KMS-11 (cell line): ENCODE results near the gene UBTD1.

Experiments used
- H2AFZ ChIP-seq: fragments of 200-600 bp; sonication (generic); 2 replicates; pipeline ENCODE4 v1.6.1; 2016; ENCODE audit warnings: antibody characterized with exemption, mixed run types, low read depth
- H3K27ac ChIP-seq: fragments of 200-600 bp; sonication (generic); 2 replicates; pipeline ENCODE4 v1.6.1; 2016; ENCODE audit warnings: mild to moderate bottlenecking, mixed run types
- H3K27me3 ChIP-seq: fragments of 200-600 bp; sonication (generic); 2 replicates; pipeline ENCODE4 v1.6.1; 2017; ENCODE audit warnings: mild to moderate bottlenecking, low read depth, mixed run types, moderate library complexity; ENCODE audit not compliant: insufficient read depth
- H3K36me3 ChIP-seq: fragments of 200-600 bp; sonication (generic); 2 replicates; pipeline ENCODE4 v1.6.1; 2017; ENCODE audit warnings: mild to moderate bottlenecking, mixed run types; ENCODE audit not compliant: insufficient read depth
- H3K4me1 ChIP-seq: fragments of 200-600 bp; sonication (generic); 2 replicates; pipeline ENCODE4 v1.6.1; 2016; ENCODE audit warnings: mild to moderate bottlenecking, low read depth, mixed run types; ENCODE audit not compliant: poor library complexity, severe bottlenecking
- H3K4me2 ChIP-seq: fragments of 200-600 bp; sonication (generic); 2 replicates; pipeline ENCODE4 v1.7.0; 2016; ENCODE audit warnings: mild to moderate bottlenecking, mixed run types
- H3K4me3 ChIP-seq: fragments of 200-600 bp; sonication (generic); IDR thresholded peaks from 2 replicates; pipeline ENCODE4 v1.6.1; 2017; ENCODE audit warnings: low read depth, low read length, mixed read lengths; ENCODE audit not compliant: insufficient read depth
- H3K79me2 ChIP-seq: fragments of 200-600 bp; sonication (generic); 2 replicates; pipeline ENCODE4 v1.6.1; 2016; ENCODE audit warnings: low read depth, mixed run types; ENCODE audit not compliant: insufficient read depth
- H3K9ac ChIP-seq: fragments of 200-600 bp; sonication (generic); 2 replicates; pipeline ENCODE4 v1.6.1; 2016; ENCODE audit warnings: mild to moderate bottlenecking, mixed run types
- H4K20me1 ChIP-seq: fragments of 200-600 bp; sonication (generic); 2 replicates; pipeline ENCODE4 v1.6.1; 2016; ENCODE audit warnings: mild to moderate bottlenecking, mixed run types; ENCODE audit not compliant: insufficient read depth
- TF ChIP-seq, protein P1 (sequence below): fragments of 200-600 bp; sonication (generic); conservative IDR thresholded peaks from 2 replicates; pipeline ENCODE4 v1.6.1; 2017; ENCODE audit warnings: low read depth, mild to moderate bottlenecking, antibody characterized with exemption, low read length, moderate library complexity, mixed read lengths

Gene UBTD1

DNA sequence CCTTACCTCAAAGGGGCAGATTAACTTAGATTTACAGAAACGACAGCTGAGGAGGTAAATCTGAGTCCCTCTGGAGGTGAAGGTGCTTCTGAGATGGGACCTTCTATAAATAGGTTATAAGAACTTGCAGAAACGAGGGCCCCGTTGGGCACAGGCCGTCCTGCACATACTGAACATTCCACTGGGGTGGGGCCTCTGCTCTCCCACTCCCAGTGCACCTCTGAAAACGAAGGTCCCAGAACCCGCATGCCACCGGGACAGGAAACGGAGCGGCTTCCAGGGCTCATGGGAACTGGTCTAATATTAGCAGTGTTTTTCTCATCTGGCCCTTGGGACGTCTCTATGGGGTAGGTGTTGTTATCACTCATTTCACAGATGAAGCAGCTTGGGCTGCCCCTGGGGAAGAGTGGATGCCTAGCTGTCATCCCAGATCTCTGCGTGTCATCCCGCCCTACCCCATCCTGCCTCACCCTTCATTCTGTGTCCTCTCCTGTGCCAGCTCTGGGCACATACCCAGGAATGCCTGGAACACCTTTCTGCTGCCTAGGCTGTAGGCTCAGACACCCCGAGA, 110.4 kb downstream of the UBTD1 start:
- H3K4me1 ChIP-seq: no peaks in the 10 kb centered on the region
- no peak overlapping the region for H2AFZ ChIP-seq
- H3K4me2 ChIP-seq: no peak overlapping the region
- H3K27ac ChIP-seq: no peak overlapping the region
- H3K27me3 ChIP-seq: no peaks in the 10 kb centered on the region
- H3K9ac ChIP-seq: no peak overlapping the region
- H3K79me2 ChIP-seq: no peaks in the 10 kb centered on the region
- H3K4me3 ChIP-seq: no peak overlapping the region
- no peaks in the 10 kb centered on the region for H3K36me3 ChIP-seq
- no peaks in the 10 kb centered on the region for H4K20me1 ChIP-seq
- TF ChIP-seq, protein P1, sequence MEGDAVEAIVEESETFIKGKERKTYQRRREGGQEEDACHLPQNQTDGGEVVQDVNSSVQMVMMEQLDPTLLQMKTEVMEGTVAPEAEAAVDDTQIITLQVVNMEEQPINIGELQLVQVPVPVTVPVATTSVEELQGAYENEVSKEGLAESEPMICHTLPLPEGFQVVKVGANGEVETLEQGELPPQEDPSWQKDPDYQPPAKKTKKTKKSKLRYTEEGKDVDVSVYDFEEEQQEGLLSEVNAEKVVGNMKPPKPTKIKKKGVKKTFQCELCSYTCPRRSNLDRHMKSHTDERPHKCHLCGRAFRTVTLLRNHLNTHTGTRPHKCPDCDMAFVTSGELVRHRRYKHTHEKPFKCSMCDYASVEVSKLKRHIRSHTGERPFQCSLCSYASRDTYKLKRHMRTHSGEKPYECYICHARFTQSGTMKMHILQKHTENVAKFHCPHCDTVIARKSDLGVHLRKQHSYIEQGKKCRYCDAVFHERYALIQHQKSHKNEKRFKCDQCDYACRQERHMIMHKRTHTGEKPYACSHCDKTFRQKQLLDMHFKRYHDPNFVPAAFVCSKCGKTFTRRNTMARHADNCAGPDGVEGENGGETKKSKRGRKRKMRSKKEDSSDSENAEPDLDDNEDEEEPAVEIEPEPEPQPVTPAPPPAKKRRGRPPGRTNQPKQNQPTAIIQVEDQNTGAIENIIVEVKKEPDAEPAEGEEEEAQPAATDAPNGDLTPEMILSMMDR: no peak

DNA sequence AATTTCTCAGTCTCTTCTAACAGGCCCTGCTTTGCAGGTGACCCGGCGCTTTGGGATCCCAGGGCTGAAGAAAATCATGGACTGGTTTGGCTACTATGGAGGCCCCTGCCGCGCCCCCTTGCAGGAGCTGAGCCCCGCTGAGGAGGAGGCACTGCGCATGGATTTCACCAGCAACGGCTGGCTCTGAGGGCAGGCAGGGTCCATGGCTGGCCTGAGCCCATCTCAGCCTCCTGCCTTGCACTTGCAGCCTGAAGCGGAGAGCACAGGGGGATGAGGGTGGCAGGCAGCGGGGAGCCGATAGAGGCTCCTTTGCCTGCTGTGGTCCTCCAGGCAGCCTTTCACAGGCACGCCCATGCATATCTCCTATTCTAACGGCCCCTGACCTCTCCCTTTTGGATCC, 112.7 kb downstream of the UBTD1 start:
- TF ChIP-seq, protein P1: no peak
- Histone ChIP-seq H3K4me1 (no peaks in the 10 kb centered on the region), H3K79me2 (no peaks in the 10 kb centered on the region), H3K27me3 (no peaks in the 10 kb centered on the region), H3K4me3 (no peak overlapping the region), H3K36me3 (no peaks in the 10 kb centered on the region), H4K20me1 (no peaks in the 10 kb centered on the region), H3K9ac (no peak overlapping the region), H3K27ac (no peak overlapping the region), H3K4me2 (no peak overlapping the region), H2AFZ (no peak overlapping the region)

DNA sequence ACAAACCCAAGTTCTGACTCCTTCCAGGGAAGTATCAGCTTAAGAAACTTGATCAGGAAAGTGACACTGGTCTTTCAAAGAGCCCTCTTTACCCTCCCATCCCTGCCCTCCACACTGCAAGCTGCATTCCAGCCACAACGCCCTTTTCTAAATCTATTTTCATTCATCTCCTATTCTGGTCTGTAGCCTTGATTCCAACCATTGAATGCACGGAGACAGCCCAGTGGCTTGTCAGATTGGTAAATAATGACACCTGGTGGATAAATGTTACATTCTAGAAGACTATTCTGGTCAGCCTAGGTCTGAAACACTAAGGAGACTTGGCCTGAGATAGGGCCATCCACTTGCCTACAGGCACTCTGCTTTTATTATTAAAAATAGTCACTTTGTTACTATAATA, 113.7 kb downstream of the UBTD1 start:
- no peak overlapping the region for H3K9ac ChIP-seq
- 0 out of 2 replicates have a peak overlapping the region, but pooled peaks have one; percentile 18 for H2AFZ ChIP-seq
- no peak overlapping the region for H3K4me3 ChIP-seq
- no peaks in the 10 kb centered on the region for H3K79me2 ChIP-seq
- TF ChIP-seq, protein P1: peak; percentile 43; the same call in 1 of the 2 replicates
- H4K20me1 ChIP-seq: no peaks in the 10 kb centered on the region
- no peak overlapping the region for H3K4me2 ChIP-seq
- no peaks in the 10 kb centered on the region for H3K36me3 ChIP-seq
- no peaks in the 10 kb centered on the region for H3K4me1 ChIP-seq
- no peaks in the 10 kb centered on the region for H3K27me3 ChIP-seq
- no peak overlapping the region for H3K27ac ChIP-seq

DNA sequence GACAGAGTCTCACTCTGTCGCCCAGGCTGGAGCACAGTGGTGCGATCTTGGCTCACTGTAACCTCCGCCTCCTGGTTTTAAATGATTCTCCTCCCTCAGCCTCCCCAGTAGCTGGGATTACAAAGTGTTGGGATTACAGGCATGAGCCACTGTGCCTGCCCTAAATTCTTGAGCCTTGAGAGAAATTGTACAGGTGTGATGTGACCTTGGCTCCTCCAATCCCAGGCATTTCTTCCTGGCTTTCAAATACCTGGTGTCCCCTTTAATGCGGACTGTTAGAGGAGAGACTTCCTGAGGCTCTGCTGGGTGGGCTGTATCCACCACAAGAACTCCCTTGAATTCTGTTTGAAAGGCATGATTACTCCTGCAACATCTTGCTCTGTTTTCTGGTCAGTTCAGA, 119.6 kb downstream of the UBTD1 start:
- H3K4me2 ChIP-seq: no peak overlapping the region
- H3K27ac ChIP-seq: no peak overlapping the region
- no peaks in the 10 kb centered on the region for H3K4me1 ChIP-seq
- no peaks in the 10 kb centered on the region for H3K27me3 ChIP-seq
- no peak overlapping the region for H3K4me3 ChIP-seq
- H4K20me1 ChIP-seq: no peaks in the 10 kb centered on the region
- no peak overlapping the region for H3K9ac ChIP-seq
- TF ChIP-seq, protein P1: no peak
- H3K36me3 ChIP-seq: no peaks in the 10 kb centered on the region
- H2AFZ ChIP-seq: no peak overlapping the region
- no peaks in the 10 kb centered on the region for H3K79me2 ChIP-seq
